ENCODE results near the gene JADE1.

The JADE1 gene

DNA sequence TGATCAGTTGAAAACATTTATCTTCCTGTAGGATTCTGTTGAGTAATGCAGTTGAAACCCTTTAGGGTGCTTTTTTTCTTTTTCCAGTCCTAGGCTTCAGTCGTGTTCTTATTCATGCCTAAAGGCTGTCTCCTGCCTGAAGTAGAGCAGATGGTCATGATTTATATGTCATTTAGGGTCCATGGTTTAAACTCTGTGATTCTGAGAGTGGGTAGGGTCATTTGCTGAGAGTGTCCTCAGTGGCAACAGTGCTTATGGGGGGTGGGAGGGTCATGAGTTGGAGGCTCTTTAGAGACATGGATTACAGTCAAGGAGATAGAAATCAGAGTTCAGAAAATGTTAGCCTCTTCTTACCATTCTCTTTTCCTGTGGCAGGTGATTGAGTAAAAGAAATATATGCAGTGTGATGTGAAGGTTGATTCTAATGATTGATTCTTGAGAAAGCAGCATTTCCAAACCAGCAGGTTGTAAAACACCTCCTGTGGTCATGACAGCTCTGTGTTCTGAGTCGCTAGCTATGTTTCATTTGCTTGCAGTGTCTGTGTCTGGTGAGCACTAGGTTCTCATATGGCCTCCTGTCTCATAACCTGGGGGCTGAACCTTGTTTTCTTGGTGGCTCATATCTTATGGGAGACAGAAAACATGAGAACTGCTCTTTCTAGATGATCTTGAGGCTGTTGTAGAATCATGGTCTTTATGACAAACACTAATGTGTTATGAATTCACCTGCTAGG lies 60.4 kb downstream of the JADE1 start:
- no peak for DNase-seq (ENCODE audit: low read depth in 2 of 3, low spot score in 1 of 3)

DNA sequence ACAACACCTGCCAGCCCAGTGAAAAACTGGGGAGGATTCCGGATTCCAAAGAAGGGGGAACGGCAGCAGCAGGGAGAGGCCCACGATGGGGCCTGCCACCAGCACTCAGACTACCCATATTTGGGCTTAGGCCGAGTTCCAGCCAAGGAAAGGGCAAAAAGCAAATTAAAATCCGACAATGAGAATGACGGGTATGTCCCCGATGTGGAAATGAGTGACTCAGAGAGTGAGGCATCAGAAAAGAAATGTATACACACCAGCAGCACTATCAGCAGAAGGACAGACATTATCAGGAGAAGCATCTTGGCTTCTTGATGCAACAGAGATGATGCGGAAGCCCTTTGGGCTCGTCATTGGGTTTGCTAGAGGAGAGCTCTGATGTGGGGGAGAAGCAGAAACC lies 62.4 kb downstream of the JADE1 start:
- DNase-seq (ENCODE audit: low read depth in 2 of 3, low spot score in 1 of 3), result no peak

DNA sequence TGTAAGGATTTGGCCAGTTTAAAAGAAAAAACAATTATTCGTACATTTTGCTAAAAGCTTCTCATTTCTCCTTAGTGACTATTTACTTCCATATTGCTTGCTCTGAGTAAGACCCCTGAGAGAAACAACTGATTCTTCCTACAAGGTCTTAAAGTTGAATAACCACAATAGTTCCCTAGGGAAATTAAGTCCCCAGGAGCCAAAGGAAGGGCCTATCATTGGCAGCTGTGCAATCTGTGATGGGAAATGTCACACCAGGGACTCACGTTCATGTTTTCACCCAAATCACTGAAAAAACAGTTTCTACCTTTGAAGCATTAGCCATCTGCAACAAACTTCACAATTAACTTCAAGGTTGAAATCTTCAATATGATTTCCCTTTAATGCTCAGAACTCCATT lies 66.7 kb downstream of the JADE1 start:
- DNase-seq (ENCODE audit: low read depth in 2 of 3, low spot score in 1 of 3), result no peak

DNA sequence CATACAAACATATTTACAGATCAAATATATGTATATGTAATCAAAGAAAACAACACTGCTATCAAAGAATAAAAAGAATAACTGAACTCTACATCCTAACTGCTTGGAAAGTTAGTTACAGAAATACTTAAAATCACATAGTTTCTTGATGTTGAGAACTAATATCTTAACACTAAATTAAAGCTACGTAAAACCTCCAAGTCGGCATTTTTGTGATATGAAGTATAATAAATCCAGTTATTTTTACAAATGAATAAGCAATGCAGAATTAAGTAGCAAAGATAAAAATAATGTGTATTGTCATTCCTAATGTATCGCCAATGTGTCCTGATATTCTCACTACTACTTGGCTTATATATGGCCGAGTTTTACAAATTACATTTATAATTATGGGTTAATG lies 68.4 kb downstream of the JADE1 start:
- DNase-seq (ENCODE audit: low read depth in 2 of 3, low spot score in 1 of 3), result no peak

DNA sequence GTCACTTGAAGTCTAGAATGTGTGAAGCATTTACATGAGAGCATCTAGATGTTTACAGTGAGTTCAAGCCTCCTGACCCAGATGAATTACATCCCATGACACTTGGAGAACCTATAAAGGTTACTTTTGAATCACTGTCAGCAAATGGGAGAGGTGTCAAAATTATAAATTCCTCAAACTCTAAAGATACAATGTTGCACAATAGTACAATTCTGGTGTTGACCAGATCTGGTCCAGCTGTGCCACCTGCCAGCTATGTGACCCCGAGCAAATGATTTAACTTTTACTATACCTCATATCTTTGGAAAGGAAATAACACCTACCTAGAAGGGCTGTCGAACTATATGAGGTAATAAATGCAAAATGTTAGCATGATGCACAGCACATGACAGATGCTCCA lies 69.8 kb downstream of the JADE1 start:
- DNase-seq (ENCODE audit: low read depth in 2 of 3, low spot score in 1 of 3), result no peak

DNA sequence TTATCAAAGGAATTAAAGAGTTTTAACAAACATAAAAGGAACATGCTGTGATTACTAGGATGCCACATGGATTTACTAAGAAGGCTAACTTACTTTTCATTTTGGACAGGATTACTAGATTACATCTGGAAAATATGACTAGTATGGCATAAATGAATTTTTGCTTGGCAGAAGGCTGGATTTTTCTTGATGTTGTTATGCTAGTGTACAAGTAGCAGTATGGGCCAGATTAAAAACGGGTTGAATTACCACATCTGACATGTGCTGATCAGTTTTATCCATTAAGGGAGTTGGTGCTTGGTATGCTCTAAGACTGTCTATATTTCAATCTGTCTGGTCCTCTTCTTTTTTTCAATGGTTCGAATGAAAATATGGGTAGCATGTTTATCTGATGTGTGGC lies 70.5 kb downstream of the JADE1 start:
- DNase-seq (ENCODE audit: low read depth in 2 of 3, low spot score in 1 of 3), result no peak

DNA sequence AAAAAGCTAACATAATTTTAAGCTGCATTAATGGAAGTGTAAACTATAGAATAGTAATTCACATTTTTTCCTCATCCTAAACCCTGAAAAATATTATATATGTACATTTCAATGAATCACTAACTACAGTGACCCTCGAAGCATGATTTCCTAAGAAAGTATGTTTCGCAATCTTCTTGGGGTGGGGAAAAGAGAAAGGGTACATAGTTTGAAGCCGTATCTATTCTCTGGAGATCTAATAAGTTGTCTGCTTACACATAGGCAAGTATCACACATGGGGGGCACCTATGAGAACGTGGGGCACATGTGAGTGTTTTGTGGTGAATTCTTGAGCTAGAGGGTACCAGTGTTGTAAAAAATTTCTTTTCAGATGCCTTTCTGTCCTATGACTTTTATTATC lies 71.2 kb downstream of the JADE1 start:
- no peak for DNase-seq (ENCODE audit: low read depth in 2 of 3, low spot score in 1 of 3)

DNA sequence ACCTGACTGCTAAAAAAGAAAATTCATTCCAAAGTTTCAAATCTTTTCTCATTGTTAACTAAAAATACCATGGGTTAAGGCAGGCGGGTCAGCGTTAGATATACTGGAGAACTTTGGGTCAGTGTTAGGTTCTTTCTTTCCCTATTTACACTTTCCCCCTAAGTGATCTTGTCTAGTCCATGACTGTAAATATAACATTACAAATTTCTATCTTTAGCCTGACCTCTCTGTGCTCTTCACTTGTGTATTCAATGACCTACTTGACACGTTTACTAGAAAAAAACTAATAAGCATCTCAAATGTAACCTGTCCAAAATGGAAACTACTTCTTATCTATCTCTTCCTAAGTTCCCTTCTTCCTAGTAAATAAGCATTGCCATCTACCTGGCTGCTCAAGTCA lies 95.3 kb downstream of the JADE1 start:
- DNase-seq (ENCODE audit: low read depth in 2 of 3, low spot score in 1 of 3), result no peak

DNA sequence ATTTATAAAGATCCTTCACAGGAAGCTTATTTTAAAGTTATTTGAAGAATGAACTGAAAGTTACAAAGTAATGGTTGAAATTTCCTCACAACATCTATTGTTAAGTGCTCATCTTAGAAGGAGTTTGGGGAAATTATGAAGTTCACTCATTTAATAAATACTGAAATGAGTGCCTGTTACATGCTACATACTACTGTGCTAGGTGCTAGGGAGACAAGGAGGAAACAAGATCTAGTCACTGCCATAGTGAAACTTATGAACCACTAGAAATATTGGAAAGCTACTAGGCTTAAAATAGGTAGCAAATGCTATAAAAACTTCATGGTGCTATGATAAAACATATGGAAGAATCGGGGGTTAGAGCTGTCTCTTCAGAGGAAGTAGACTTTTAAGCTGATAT lies 97.1 kb downstream of the JADE1 start:
- no peak for DNase-seq (ENCODE audit: low read depth in 2 of 3, low spot score in 1 of 3)

DNA sequence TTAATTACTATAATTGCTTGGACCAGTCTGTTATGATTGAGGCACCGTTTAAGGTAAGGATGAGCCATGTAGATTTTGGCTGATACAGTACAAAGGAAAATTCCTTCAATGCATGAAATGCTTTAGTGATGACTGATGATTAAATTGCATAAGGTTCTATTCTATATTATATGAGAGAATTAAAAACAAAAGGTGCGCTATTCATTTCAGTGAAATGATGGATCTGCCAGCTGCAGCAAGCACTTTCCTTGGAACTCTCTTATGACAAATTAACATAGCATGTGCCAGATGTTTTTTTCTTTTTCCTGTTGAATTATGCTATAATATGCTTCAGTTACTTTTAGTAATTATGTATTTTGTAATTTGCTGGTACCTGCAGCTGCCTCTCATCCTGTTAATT lies 98.5 kb downstream of the JADE1 start:
- no peak for DNase-seq (ENCODE audit: low read depth in 2 of 3, low spot score in 1 of 3)

DNA sequence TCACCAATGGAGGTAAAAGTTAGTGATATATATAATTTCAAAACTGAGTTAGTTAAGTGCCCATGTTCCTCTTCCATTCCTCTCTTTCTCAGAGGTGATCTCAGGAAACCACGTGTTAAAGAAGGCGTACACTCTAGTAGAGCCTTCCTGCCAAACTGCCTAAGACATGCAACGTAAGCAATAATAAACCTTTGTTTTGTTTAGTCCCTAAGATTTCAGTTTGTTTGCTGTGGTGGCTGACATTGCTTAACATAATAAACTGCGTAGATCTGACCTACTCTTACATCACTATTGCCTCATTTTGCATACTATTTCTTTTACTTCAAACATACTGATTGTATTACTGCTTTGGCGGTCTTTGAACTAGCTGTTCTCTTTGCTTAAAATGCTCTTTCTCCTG lies 99.2 kb downstream of the JADE1 start:
- no peak for DNase-seq (ENCODE audit: low read depth in 2 of 3, low spot score in 1 of 3)

DNA sequence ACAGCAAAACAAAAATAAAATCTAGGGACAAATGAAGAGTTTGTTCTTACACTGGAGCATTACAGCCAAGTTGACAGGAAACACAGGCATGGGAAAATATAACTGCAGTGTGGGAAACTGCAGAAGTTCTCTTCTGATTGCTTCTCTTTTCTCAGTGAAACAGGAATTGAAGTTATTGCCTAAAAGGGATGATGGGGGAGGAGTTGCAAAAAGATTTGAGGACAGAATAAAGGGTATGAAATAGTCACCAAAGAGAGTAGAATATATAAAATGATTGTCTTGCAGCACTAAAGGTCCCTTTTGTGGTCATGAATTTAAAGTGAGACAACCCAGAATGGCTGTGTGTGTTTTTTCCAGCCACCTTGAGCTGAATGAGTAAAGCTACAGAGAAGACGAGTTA lies 103.7 kb downstream of the JADE1 start:
- no peak for DNase-seq (ENCODE audit: low read depth in 2 of 3, low spot score in 1 of 3)

DNA sequence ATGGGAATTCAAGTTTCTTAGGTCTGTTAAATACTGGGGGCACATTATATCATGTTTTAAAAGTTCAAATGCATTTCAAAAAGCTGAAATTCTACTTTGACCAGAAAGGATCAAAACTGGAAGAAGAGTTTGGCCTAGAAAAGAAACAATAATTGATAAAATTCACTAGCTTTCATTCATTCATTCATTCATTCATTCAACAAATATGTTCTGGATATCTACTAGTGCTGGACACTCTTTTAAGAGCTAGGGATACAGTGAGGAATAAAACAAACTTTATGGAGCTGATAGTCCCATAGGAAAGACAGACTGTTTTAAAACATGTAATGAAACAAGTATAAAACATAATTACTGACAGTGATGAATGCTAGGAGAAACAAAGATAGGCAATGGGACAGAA lies 106.0 kb downstream of the JADE1 start:
- no peak for DNase-seq (ENCODE audit: low read depth in 2 of 3, low spot score in 1 of 3)

DNA sequence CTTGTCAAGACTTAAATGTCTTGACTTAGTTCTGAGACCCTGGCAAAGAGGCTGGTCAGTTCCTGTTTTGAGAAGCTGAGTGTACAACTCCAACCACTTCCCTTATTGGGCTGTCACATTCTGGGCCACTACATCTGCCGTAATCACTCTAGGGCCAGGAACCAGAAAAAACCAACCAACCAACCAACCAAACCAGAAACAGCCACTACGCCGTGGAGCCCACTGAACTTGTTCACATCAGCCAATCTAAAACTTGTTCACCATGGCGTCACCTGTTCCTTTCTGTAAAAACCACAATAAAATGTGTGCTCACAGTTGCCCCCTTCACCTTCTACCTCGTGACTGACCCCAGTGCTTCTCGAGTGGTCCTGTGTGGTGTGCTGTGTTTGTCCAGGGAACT lies 107.3 kb downstream of the JADE1 start:
- no peak for DNase-seq (ENCODE audit: low read depth in 2 of 3, low spot score in 1 of 3)

DNA sequence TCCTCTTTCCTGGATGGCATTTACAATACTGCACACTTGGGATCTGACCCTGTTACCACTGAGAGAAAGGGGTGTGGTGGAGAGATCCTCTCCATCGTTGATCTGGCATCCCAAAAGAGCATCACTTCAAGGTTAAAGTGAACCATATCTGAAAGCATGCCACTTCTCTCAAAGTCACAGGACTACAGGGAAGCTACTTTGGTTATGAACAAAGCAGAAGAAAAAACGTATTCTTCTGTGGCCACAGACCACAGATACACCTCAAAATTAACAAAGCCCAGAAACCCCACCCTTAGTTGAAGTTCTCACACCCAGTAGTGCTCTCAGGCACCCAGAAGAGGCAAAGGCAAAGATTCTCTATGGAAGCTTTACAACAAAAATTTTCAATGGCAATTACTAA lies 108.3 kb downstream of the JADE1 start:
- DNase-seq (ENCODE audit: low read depth in 2 of 3, low spot score in 1 of 3), result no peak

DNA sequence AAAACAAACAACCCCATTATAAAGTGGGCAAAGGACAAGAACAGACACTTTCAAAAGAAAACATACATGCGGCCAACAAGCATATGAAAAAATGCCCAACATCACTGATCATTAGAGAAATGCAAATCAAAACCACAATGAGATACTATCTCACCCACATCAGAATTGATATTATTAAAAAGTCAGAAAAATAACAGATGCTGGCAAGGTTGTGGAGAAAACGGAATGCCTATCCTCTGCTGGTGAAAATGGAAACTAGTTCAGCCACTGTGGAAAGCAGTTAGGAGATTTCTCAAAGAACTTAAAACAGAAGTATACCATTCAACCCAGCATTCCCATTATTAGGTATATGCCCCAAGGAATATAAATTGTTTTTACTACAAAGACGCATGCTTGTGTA lies 112.5 kb downstream of the JADE1 start:
- no peak for DNase-seq (ENCODE audit: low read depth in 2 of 3, low spot score in 1 of 3)

All from stimulated activated CD4-positive, alpha-beta T cell treated with anti-CD3 and anti-CD28 coated beads, Interleukin-12 subunit alpha, Interleukin-12 subunit beta, amount 100 ng/mL, for 48 hours (primary cell).